Mammary microvascular endothelial cell (primary cell): ENCODE results near the gene MYO9A. TPM values are rescaled to one million over a fixed set of nuclear protein-coding genes. Genes with fewer than 3 reads are reported as not detected.

Experiments
- total RNA-seq: library from RNA; depleted of rRNA; stranded (reverse); fragments of >200 nt; gene quantifications from 2 replicates; pipeline ENCODE4 v1.2.3, GENCODE V29; 2015

Gene MYO9A, protein sequence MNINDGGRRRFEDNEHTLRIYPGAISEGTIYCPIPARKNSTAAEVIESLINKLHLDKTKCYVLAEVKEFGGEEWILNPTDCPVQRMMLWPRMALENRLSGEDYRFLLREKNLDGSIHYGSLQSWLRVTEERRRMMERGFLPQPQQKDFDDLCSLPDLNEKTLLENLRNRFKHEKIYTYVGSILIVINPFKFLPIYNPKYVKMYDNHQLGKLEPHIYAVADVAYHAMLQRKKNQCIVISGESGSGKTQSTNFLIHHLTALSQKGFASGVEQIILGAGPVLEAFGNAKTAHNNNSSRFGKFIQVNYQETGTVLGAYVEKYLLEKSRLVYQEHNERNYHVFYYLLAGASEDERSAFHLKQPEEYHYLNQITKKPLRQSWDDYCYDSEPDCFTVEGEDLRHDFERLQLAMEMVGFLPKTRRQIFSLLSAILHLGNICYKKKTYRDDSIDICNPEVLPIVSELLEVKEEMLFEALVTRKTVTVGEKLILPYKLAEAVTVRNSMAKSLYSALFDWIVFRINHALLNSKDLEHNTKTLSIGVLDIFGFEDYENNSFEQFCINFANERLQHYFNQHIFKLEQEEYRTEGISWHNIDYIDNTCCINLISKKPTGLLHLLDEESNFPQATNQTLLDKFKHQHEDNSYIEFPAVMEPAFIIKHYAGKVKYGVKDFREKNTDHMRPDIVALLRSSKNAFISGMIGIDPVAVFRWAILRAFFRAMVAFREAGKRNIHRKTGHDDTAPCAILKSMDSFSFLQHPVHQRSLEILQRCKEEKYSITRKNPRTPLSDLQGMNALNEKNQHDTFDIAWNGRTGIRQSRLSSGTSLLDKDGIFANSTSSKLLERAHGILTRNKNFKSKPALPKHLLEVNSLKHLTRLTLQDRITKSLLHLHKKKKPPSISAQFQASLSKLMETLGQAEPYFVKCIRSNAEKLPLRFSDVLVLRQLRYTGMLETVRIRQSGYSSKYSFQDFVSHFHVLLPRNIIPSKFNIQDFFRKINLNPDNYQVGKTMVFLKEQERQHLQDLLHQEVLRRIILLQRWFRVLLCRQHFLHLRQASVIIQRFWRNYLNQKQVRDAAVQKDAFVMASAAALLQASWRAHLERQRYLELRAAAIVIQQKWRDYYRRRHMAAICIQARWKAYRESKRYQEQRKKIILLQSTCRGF (N-terminal part only)
- total RNA-seq: 13.4 and 14.8 TPM in 2 replicates

DNA sequence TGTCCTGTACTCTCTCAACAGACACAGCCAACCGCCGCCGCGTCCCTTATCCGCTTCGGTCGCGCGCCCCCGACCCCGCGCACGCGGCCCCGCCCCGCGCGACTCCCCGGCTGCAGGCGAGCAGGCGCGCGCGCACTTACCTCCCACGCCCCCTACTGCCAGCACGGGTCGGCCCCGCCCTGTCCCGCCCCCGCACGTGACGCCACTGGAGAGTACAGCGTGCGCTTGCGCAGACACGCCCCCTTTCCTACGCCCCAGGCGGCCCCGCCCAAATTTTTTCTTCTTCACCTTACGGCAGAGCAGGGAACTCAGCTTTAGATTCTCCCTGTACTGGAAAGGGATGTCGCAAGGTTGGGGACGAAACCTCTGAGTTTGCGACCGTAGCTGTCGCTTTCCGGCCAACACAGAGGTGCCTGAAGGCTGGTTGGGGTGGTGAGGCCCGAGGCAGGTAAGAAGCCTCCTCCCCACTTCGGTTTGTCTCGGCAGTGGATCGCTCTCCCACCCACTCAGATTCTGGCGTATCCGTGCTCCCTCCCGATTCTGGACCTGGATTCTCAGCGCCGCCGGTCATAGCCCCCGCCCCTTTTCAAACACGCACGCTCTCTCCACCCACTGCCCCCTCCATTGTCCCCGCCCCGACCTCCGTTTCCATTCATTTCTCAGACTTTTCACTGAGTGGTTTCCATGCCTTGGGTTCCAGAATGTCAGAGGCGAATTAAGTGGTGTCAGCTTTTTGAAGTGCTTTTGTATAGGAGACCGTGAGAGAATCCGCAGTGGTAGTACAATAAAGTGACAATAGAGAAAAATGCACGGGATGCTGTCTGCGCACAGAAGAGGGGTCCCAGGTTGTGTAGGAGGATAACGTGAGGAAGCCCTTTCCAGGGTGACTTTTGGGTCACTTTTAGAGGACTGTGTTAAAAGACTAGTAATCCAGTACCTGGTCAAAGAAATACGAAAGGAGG lies at the start of gene MYO9A, which contains the start of gene SENP8:
MYO9A (minus strand) TSS at position 134 of the 962 bp plus-strand sequence. CDS start 71,587 bp downstream, outside the sequence.
SENP8 (plus strand) TSS at position 387 of the 962 bp plus-strand sequence. CDS start 21,221 bp downstream, outside the sequence.

DNA sequence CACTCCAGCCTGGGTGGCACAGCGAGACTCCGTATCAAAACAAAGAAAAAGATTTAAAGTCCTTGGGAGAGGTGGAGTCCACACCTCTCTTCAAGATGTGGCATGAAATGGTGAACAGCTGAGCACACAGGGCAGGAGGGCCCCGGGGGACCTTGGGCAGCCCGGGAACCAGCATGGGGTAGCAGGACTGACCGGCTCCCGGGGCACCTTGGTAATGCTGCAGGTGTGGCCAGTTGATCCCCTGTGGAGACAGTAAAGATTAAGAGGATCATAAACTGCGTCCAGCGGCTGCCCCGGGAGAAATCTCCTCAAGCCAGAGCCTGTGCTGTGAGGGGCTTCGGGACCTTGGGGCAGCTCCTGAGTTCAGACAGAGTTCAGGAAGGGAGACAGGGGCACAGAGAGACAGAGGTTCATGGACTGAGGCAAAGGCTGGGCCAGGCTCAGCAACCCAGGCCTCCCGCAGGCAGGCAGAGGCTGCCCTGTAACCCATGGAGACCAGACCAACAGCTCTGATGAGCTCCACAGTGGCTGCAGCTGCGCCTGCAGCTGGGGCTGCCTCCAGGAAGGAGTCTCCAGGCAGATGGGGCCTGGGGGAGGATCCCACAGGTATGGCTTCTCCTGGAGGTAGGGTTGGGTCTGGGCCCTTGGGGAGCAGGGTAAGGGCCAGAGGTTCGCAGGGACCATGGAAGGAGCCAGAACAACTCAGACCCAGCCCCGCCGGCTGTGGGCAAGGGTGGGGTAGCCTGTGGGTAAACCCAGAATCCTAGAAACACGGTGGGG lies 307.5 kb downstream of the MYO9A start, which contains the start of gene NR2E3:
NR2E3 (plus strand) TSS at position 299 of the 780 bp plus-strand sequence; CDS start at position 489, 190 bp downstream.

Other genes starting within 250 kb of the MYO9A start
- gene SENP8, start 253 bp upstream of the MYO9A start, total RNA-seq: 1.2 and 1.3 TPM in 2 replicates
- 0.20 and 0.47 TPM in 2 replicates for gene GRAMD2A, start 79.6 kb upstream of the MYO9A start, total RNA-seq
- 1,384 and 1,401 TPM in 2 replicates for gene PKM, start 113.0 kb upstream of the MYO9A start, total RNA-seq
- 10.6 and 14.3 TPM in 2 replicates for gene PARP6, start 154.4 kb upstream of the MYO9A start, total RNA-seq
- 0.13 TPM in 1 of 2 replicates, not detected in the other for gene CELF6, start 202.0 kb upstream of the MYO9A start, total RNA-seq